HL-60 (cell line): ENCODE results near the gene UNC80.

ENCODE experiments used
- DNase-seq, 2 experiments: peaks; one replicate each; pipeline ENCODE4 v3.0.0-alpha.2; 2010 to 2020; ENCODE audit warnings: low read depth in 1 of 2, low spot score in 1 of 2
- H3K27ac ChIP-seq: fragments of 250-450 bp; sonication (Bioruptor Pico); replicated peaks from 2 replicates; pipeline ENCODE4 v1.5.1; 2020; ENCODE audit warnings: mild to moderate bottlenecking, moderate library complexity
- H3K27me3 ChIP-seq: fragments of 250-450 bp; sonication (Bioruptor Pico); 2 replicates; pipeline ENCODE4 v1.5.1; 2021; ENCODE audit warnings: mild to moderate bottlenecking, moderate library complexity; ENCODE audit not compliant: insufficient read depth, poor library complexity, severe bottlenecking
- H3K4me3 ChIP-seq: replicated peaks from 2 replicates; pipeline ENCODE4 v1.5.1; 2011; ENCODE audit warnings: mild to moderate bottlenecking, control low read depth, low read length; ENCODE audit not compliant: insufficient read depth
- GABPA ChIP-seq: IDR thresholded peaks from 2 replicates; pipeline ENCODE4 v1.6.1; 2012; ENCODE audit warnings: low read depth
- POLR2AphosphoS5 ChIP-seq: IDR thresholded peaks from 2 replicates; pipeline ENCODE4 v1.6.1; 2012; ENCODE audit warnings: low read depth
- SPI1 ChIP-seq: IDR thresholded peaks from 2 replicates; pipeline ENCODE4 v1.6.1; 2012; ENCODE audit warnings: low read depth, mild to moderate bottlenecking, borderline replicate concordance
- TF ChIP-seq, protein P1 (sequence below): IDR thresholded peaks from one replicate; pipeline ENCODE4 v1.5.1; 2011; ENCODE audit warnings: low read length, control low read depth, inconsistent platforms; ENCODE audit not compliant: insufficient read depth
- TF ChIP-seq, protein P2 (sequence below): IDR thresholded peaks from 2 replicates; pipeline ENCODE4 v1.6.1; 2012; ENCODE audit warnings: low read depth; ENCODE audit not compliant: insufficient replicate concordance

UNC80 gene

DNA sequence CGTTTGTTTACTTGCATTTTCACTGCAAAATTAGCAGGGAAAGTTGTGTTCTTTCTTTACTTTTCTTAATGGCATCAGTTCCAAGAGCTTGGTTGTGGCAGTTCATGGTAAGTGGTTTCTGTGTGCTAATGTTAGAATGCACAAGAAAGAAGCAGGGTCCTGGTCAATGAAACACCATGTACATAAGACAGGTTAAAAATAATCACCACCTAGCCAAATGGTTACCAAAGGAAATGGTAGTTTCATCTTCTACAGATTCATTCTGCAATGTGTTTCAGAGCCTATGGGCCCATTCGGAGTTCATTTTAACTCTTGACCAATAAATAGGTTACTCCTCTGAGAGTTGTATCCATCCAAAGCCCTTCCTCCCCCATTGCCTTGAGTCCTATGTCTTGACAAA, 212.7 kb downstream of the UNC80 start:
- DNase-seq: no peak
- TF ChIP-seq, protein P1, sequence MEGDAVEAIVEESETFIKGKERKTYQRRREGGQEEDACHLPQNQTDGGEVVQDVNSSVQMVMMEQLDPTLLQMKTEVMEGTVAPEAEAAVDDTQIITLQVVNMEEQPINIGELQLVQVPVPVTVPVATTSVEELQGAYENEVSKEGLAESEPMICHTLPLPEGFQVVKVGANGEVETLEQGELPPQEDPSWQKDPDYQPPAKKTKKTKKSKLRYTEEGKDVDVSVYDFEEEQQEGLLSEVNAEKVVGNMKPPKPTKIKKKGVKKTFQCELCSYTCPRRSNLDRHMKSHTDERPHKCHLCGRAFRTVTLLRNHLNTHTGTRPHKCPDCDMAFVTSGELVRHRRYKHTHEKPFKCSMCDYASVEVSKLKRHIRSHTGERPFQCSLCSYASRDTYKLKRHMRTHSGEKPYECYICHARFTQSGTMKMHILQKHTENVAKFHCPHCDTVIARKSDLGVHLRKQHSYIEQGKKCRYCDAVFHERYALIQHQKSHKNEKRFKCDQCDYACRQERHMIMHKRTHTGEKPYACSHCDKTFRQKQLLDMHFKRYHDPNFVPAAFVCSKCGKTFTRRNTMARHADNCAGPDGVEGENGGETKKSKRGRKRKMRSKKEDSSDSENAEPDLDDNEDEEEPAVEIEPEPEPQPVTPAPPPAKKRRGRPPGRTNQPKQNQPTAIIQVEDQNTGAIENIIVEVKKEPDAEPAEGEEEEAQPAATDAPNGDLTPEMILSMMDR: no peak
- TF ChIP-seq POLR2AphosphoS5 (no peak), GABPA (no peak), SPI1 (no peak)
- TF ChIP-seq, protein P2, sequence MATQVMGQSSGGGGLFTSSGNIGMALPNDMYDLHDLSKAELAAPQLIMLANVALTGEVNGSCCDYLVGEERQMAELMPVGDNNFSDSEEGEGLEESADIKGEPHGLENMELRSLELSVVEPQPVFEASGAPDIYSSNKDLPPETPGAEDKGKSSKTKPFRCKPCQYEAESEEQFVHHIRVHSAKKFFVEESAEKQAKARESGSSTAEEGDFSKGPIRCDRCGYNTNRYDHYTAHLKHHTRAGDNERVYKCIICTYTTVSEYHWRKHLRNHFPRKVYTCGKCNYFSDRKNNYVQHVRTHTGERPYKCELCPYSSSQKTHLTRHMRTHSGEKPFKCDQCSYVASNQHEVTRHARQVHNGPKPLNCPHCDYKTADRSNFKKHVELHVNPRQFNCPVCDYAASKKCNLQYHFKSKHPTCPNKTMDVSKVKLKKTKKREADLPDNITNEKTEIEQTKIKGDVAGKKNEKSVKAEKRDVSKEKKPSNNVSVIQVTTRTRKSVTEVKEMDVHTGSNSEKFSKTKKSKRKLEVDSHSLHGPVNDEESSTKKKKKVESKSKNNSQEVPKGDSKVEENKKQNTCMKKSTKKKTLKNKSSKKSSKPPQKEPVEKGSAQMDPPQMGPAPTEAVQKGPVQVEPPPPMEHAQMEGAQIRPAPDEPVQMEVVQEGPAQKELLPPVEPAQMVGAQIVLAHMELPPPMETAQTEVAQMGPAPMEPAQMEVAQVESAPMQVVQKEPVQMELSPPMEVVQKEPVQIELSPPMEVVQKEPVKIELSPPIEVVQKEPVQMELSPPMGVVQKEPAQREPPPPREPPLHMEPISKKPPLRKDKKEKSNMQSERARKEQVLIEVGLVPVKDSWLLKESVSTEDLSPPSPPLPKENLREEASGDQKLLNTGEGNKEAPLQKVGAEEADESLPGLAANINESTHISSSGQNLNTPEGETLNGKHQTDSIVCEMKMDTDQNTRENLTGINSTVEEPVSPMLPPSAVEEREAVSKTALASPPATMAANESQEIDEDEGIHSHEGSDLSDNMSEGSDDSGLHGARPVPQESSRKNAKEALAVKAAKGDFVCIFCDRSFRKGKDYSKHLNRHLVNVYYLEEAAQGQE: no peak
- H3K27ac ChIP-seq: no peak overlapping the region

DNA sequence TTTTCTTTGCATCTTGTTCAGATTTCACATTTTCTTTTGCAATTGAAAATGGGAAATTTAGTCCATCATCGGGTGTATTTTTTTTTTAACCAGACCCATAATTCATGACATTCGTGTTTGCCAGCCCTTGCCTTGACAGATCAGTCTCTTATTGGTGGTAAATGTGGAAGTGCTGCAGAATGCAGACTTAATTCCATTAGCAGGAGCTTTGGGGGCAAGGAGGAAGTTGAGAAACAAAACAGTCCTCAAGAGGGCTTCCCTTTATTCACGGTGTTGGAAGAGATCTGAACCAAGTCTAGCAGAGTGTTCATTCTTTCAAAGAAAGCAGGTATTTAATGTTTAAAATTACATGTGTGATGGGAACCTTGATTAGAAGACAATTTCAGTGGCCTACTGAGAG, 214.2 kb downstream of the UNC80 start:
- no peak overlapping the region for H3K4me3 ChIP-seq
- TF ChIP-seq POLR2AphosphoS5 (peak; percentile 52; the same call in 1 of the 2 replicates), SPI1 (peak; percentile 98)
- TF ChIP-seq, protein P2: no peak
- peak in 1 of 2 experiments; percentile 85 for DNase-seq
- H3K27ac ChIP-seq: peak overlapping the region; percentile 86
- H3K27me3 ChIP-seq: no peaks in the 10 kb centered on the region

More for the DNA sequence above, 212.7 kb downstream of the UNC80 start:
- Histone ChIP-seq H3K4me3 (no peak overlapping the region), H3K27me3 (no peaks in the 10 kb centered on the region)

DNA sequence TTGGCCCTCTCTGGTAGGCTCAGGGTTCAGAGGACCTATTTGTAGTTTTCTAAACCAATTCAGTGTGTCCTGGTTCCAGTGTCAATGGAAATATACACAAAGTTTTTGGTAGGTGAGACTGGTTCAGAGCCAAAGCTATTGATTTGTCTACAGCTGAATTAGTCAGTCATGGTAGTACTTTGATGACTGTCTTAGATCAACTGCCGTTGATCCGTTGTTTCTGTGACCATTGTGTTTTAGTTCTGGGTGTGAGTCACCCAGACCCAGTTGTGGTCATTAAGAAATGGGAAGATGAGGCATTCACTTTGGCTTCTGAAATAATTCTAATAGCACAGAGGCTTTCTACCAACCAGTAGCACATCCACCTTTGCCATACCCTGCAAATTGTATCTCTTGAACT, 214.8 kb downstream of the UNC80 start:
- Histone ChIP-seq H3K27ac (peak overlapping the region; percentile 86), H3K4me3 (no peak overlapping the region), H3K27me3 (no peaks in the 10 kb centered on the region)
- DNase-seq: peak in 1 of 2 experiments; percentile 15
- TF ChIP-seq POLR2AphosphoS5 (no peak), SPI1 (no peak), GABPA (no peak)
- TF ChIP-seq, protein P1: no peak
- TF ChIP-seq, protein P2: no peak

DNA sequence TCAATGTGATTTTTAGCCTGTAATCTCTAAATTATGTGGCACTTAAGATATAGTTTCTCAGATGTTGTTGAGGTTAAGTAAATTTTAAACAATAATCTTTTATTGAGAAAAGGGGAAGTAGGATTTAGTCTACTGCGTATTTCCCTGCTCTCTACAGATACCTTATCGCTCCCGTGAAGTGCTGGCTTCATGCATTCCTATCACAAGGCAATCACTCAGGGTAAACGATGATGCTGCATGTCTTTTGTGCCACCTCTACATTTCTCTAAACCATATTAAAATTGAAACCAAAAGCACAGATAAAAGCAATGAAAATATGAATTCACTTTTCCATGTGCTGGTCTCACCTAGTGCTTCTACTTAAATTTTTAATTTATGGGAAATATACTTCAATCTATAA, 216.4 kb downstream of the UNC80 start:
- Histone ChIP-seq H3K27me3 (no peaks in the 10 kb centered on the region), H3K4me3 (no peak overlapping the region), H3K27ac (no peak overlapping the region; the same call in 1 of the 2 replicates)
- DNase-seq: no peak
- TF ChIP-seq GABPA (no peak), SPI1 (peak; percentile 74)
